NCI-H345 (cell line): Measurements from ENCODE around the gene ELAVL4.

ENCODE experiments used
- DNase-seq: peaks from one replicate; lab custom pipeline; 2025; lab: John Stamatoyannopoulos, UW

ELAVL4 gene

GRCh38 chr1:50179639-50180038 is 70.9 kb downstream of the ELAVL4 start:
- DNase-seq, result no peak

GRCh38 chr1:50180367-50180766 is 71.6 kb downstream of the ELAVL4 start:
- no peak for DNase-seq

GRCh38 chr1:50181027-50181663 is 72.4 kb downstream of the ELAVL4 start:
- no peak for DNase-seq

GRCh38 chr1:50183378-50184133 is 74.8 kb downstream of the ELAVL4 start:
- DNase-seq, result no peak

- DNase-seq, result no peak
Observed at GRCh38 chr1:50189369-50189768, 80.6 kb downstream of the ELAVL4 start.

- DNase-seq, result no peak
Observed at GRCh38 chr1:50193002-50193401, 84.3 kb downstream of the ELAVL4 start.

DNA sequence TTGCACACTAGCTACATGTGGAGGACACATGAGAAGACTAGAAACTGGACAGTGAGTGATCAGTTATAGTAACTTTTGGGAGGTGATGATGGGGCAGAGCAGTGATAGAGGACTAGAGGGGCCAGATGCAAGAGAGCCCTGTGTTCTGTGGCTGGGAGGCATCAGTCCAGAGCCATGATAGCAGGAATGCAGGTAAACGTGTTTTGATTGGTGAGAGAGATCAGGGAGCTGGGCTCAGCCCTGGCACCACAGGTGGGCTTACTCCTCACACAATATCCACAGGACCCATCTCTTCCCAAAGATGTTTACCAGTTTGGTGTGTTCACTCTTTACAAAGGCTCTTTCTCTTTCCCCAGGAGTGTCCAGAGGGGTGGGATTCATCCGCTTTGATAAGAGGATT is 86.5 kb downstream of the ELAVL4 start:
- DNase-seq, result no peak

DNA sequence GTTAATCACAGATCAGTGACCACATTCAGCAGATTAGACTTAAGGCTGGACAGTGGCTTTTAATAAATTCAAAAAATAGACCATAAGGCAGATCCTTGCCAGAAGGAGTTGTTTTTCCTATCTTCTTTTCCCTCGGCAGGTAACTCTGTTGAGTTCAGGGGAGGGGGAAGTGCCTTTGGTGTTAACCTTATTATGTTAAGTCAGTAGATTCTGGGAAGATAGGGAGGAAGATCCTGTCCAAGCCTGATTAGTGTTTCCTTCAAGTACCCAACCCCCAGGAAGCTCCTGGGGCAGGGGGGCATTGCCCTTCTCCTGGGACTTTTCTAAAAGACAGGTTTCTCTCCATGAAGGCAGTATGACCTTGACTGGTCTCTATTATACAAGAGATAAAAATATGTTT is 87.4 kb downstream of the ELAVL4 start:
- DNase-seq, result no peak

- DNase-seq, result no peak
Observed at GRCh38 chr1:50197216-50197615, 88.5 kb downstream of the ELAVL4 start.

- DNase-seq, result no peak
Observed at GRCh38 chr1:50208315-50208714, 99.6 kb downstream of the ELAVL4 start.

DNA sequence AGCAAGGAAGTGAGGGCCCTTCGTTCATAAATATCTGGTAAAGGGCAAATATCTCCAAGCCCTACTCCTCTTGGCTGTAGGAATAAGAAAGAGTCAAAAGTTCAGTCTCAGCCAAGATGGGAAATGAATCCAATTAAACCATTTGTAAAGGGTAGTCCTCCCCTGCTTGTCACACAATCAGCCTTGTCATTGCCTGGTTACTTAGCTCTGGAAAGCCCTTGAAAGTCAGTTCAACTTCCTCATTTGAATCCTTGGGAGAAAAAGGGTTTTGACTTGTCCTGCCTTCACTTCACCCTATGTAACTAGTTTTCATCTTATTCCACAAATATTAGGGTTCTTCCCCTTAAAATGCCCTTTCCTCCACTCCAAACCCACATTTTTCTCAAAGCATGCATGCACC is 100.0 kb downstream of the ELAVL4 start:
- DNase-seq, result no peak

DNA sequence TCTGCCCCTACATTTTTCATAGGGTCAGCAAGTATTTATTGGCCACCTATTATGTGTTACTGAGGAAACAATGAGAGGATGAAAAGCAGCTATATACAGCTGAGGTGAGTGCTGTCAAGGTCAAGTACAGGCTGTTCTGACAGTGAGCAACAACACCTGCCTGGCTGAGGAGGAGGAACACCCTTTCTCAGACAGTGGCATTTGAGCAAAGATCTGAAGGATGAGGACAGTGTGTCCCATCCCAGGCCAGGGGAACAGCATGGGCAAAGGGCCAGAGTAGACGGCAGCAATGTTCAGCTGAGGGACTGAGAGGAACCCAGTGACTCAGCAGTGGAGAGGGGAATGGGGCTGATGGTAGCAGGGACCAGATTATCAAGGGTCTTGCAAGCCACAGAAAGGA is 101.0 kb downstream of the ELAVL4 start:
- DNase-seq, result no peak

- DNase-seq, result no peak
Observed at GRCh38 chr1:50213505-50213904, 104.8 kb downstream of the ELAVL4 start.

DNA sequence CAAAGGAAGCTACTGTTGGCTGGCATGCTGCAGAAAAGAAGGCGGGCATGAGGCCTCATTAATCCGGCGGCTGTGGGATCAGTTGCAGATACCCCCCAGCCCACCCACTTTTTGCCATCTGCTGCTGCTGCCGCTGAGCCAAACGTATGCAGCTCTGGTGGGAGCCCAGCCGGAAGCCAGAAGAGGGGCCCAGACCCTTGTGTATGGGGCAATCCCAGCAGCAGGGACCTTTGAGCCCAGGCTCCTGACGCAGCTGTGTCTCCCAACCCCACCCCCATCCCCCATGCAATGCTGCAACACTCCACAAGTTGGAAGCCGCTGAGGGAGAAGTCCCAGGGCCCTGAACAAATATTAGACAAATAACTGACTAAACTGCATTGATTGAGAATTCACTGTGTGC is 106.0 kb downstream of the ELAVL4 start:
- no peak for DNase-seq

GRCh38 chr1:50218344-50219120 is 109.8 kb downstream of the ELAVL4 start:
- DNase-seq, result no peak

DNA sequence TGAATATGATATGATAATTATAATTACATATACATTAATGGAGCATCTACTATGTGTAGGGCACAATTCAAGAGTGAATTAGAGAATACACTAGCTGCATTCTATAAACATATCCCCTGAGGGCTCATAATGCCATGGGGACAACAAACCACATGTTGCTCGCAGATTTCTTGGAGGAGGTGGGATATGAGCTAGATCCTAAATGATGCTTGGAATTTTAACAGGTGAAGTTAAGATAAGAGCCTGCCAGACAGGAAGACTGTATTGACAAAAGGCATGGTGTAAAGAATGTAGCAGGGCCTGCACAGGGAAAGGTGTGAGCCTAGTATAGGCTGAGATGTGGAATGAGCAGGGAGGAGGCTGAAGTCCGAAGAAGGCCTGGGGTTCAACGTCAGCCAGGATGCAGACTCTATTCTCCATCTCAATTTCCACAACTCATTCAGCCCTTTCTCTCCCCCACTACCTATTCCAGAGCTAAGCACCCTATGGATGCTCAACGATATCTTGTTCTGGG is 120.2 kb downstream of the ELAVL4 start:
- no peak for DNase-seq

GRCh38 chr1:50231209-50231608 is 122.5 kb downstream of the ELAVL4 start:
- DNase-seq, result no peak

DNA sequence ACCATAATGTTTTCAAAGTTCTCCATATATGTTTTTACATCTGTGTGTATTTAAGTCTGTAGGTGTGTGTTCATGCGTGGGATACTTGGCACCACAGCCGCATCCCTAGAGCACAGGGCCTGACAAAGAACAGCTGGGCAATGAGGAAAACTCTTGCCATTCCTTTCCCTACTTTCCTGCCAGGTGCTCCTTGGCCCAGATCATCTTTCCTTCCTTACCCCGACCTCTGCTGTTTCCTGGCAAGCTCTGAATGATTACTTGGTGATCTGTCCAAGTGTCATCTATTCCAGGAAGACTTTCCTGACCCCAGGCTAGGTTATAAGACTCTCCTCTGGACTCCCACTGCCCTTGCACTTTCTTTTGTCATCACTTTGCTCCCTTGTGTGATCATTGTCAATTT is 123.6 kb downstream of the ELAVL4 start:
- DNase-seq, result no peak

- no peak for DNase-seq
Observed at GRCh38 chr1:50236656-50237055, 127.9 kb downstream of the ELAVL4 start.

DNA sequence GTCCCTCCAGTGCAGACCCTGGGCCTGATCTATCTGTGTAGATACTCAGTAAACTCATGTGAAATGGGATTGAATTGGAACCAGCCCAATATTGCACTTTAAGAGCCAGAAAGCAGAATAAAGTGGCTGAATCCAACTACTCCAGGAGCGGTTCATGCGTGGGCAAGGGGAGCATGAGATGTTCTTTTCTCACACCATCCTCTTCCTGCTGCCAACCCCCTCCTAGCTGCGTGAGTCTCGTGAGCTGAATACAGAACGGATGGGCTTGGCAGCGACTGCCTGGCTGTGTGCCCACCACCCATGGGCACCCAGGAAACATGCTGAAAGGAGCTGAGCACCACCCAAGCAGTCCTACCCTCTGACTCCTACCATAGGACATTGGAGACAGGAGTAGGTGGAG is 128.3 kb downstream of the ELAVL4 start:
- peak; percentile 83 for DNase-seq

DNA sequence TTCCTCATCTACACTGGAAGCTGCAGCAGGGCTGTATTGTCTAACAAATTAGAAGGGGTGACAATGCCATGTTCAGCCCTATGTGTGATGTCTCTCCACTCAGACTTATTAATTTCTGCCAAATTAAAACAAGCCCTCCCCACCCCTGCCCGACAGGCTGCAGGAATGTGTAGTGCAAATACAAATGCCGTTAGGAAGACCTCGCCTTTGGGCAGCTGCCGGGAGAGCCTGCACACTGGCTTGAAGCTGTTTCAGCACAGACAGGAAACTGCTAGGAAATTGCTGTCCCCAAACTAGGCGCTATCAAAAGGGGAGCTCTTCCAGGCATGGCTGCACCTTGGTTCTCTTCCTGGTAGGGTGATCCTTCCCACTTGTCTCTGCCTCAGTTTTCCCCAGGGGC is 135.2 kb downstream of the ELAVL4 start:
- no peak for DNase-seq

DNA sequence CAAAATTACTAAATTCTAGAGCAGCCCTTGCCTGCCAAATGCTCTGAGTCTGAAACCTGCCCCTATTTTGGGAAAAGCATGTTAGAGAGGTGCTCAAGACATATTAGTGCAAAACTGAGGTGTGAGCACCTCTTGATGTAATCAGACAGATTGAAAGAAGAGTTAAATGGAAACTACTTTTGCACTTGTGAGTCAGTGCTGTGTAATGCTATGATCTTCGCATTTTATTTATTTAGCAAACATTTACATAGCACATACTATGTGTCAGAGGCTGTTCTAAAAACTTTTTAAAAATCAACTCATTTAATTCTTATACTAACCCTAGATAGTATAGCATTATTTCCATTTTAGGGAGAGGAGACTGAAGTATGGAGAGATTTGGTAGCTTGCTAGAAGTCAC is 138.1 kb downstream of the ELAVL4 start:
- no peak for DNase-seq

DNA sequence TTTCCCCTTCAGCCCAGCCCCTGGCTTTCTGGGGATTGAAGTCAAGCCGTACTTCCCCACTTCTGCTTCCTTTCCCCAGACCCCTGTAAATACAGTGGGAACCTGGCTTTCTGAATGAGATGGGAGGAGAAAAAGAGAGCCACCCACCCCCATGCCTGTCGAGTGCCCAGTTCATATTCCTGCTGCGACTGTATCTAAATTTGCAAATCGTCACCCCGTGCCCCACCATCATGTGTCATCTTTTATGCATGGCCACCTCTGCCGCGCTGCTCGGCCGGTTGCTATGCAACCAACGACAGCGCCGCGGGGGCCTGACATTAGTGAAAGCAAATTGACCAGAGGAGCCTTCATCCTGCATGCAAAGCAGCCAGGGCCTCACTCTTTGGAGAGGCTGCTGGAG is 143.0 kb downstream of the ELAVL4 start:
- DNase-seq, result peak; percentile 69
